Nephron (organoid): ENCODE results near the gene SPACDR.
"Not testable (repeated sequence)": the region's sequence is repeated elsewhere in the genome, so short reads cannot be mapped to it uniquely, and the experiment has no call there.

Experiments
- H3K27ac Mint-ChIP-seq, 3 experiments: 2 replicates each; pipeline ENCODE4 v1.8.0; 2020; ENCODE audit warnings: mixed read lengths in 3 of 3, mild to moderate bottlenecking in 2 of 3, moderate library complexity in 1 of 3
- H3K27me3 Mint-ChIP-seq: 2 replicates; pipeline ENCODE4 v1.8.0; 2021; ENCODE audit warnings: low read depth, mild to moderate bottlenecking, moderate library complexity, mixed read lengths
- H3K36me3 Mint-ChIP-seq: 2 replicates; pipeline ENCODE4 v1.8.0; 2020; ENCODE audit warnings: low read depth, mixed read lengths
- H3K4me1 Mint-ChIP-seq: 2 replicates; pipeline ENCODE4 v1.8.0; 2020; ENCODE audit warnings: mixed read lengths
- H3K4me3 Mint-ChIP-seq, 3 experiments: 2 replicates each; pipeline ENCODE4 v1.8.0; 2020; ENCODE audit warnings: mild to moderate bottlenecking in 3 of 3, mixed read lengths in 3 of 3, moderate library complexity in 2 of 3
- H3K9me3 Mint-ChIP-seq: 2 replicates; pipeline ENCODE4 v1.8.0; 2020; ENCODE audit warnings: mixed read lengths
- CTCF ChIP-seq, 3 experiments: fragments of 200-600 bp; sonication (generic); IDR thresholded peaks; one replicate each; pipeline ENCODE4 v1.5.0; 2021; ENCODE audit warnings: antibody characterized with exemption in 3 of 3; ENCODE audit not compliant: unreplicated experiment in 3 of 3

SPACDR gene

GRCh38 chr7:100465299-100465698 lies 1.2 kb upstream of the SPACDR start:
- peaks cover 22% of the 10 kb centered on the region for H3K4me1 Mint-ChIP-seq
- no peaks in the 10 kb centered on the region for H3K9me3 Mint-ChIP-seq
- H3K27me3 Mint-ChIP-seq, result no peaks in the 10 kb centered on the region
- H3K27ac Mint-ChIP-seq, result peak overlapping the region in 2 of 3 experiments; percentile 54 to 77
- TF ChIP-seq CTCF (IDR thresholded peaks at IDR 0.05; ENCODE audit: unreplicated experiment in 3 of 3), result no peak
- H3K36me3 Mint-ChIP-seq, result peaks cover 9% of the 10 kb centered on the region
- H3K4me3 Mint-ChIP-seq, result peak overlapping the region in 1 of 3 experiments; percentile 40

- Mint-ChIP-seq H3K4me3 (no peak overlapping the region), H3K36me3 (peaks cover 9% of the 10 kb centered on the region), H3K27me3 (no peaks in the 10 kb centered on the region), H3K4me1 (peaks cover 22% of the 10 kb centered on the region), H3K27ac (peak overlapping the region in 1 of 3 experiments; percentile 41), H3K9me3 (no peaks in the 10 kb centered on the region)
- TF ChIP-seq CTCF (IDR thresholded peaks at IDR 0.05; ENCODE audit: unreplicated experiment in 3 of 3), result no peak
These were observed 731 bp upstream of the SPACDR start for GRCh38 chr7:100464791-100465190.

- TF ChIP-seq CTCF (IDR thresholded peaks at IDR 0.05; ENCODE audit: unreplicated experiment in 3 of 3), result no peak
- no peaks in the 10 kb centered on the region for H3K27me3 Mint-ChIP-seq
- H3K4me1 Mint-ChIP-seq, result peaks cover 12% of the 10 kb centered on the region
- no peak overlapping the region for H3K27ac Mint-ChIP-seq
- no peaks in the 10 kb centered on the region for H3K9me3 Mint-ChIP-seq
- H3K36me3 Mint-ChIP-seq, result peaks cover 8% of the 10 kb centered on the region
- no peak overlapping the region for H3K4me3 Mint-ChIP-seq
These were observed 7.0 kb downstream of the SPACDR start for GRCh38 chr7:100457033-100457432.

- Mint-ChIP-seq H3K9me3 (no peaks in the 10 kb centered on the region), H3K27ac (peak overlapping the region in 1 of 3 experiments; percentile 31), H3K4me1 (peaks cover 12% of the 10 kb centered on the region), H3K4me3 (no peak overlapping the region), H3K36me3 (peaks cover 5% of the 10 kb centered on the region), H3K27me3 (no peaks in the 10 kb centered on the region)
- no peak for TF ChIP-seq CTCF (IDR thresholded peaks at IDR 0.05; ENCODE audit: unreplicated experiment in 3 of 3)
These were observed 7.5 kb downstream of the SPACDR start for GRCh38 chr7:100456562-100456961.

- Mint-ChIP-seq H3K27ac (peak overlapping the region in 1 of 3 experiments; percentile 61), H3K9me3 (no peaks in the 10 kb centered on the region), H3K36me3 (no peaks in the 10 kb centered on the region), H3K4me1 (peaks cover 12% of the 10 kb centered on the region), H3K27me3 (no peaks in the 10 kb centered on the region), H3K4me3 (no peak overlapping the region)
- TF ChIP-seq CTCF (IDR thresholded peaks at IDR 0.05; ENCODE audit: unreplicated experiment in 3 of 3), result no peak
These were observed 8.9 kb downstream of the SPACDR start for GRCh38 chr7:100455206-100455605.

- H3K27me3 Mint-ChIP-seq, H3K36me3 Mint-ChIP-seq, H3K4me3 Mint-ChIP-seq, H3K27ac Mint-ChIP-seq, H3K9me3 Mint-ChIP-seq: not testable (repeated sequence)
- H3K4me1 Mint-ChIP-seq, result peaks cover 12% of the 10 kb centered on the region
These were observed 10.2 kb downstream of the SPACDR start for GRCh38 chr7:100453854-100454253.
